ENCODE measurements around the gene MICU1.

- TF ChIP-seq GATA2 (IDR thresholded peaks at IDR 0.05; ENCODE audit: low read depth, low read length) = no peak
- TF ChIP-seq GATA3 (IDR thresholded peaks at IDR 0.05; ENCODE audit: low read depth, low read length) = no peak
Measured at GRCh38 chr10:72322280-72323058, 303.4 kb downstream of the MICU1 start.

All from SH-SY5Y (cell line).